ENCODE measurements around the gene OR2L13. TPM values are rescaled to one million over a fixed set of nuclear protein-coding genes. Genes with fewer than 3 reads are reported as not detected.
"Not testable (repeated sequence)": the region's sequence is repeated elsewhere in the genome, so short reads cannot be mapped to it uniquely, and the experiment has no call there.

The OR2L13 gene
- total RNA-seq, 4 donors from 2014 or later = not detected

DNA sequence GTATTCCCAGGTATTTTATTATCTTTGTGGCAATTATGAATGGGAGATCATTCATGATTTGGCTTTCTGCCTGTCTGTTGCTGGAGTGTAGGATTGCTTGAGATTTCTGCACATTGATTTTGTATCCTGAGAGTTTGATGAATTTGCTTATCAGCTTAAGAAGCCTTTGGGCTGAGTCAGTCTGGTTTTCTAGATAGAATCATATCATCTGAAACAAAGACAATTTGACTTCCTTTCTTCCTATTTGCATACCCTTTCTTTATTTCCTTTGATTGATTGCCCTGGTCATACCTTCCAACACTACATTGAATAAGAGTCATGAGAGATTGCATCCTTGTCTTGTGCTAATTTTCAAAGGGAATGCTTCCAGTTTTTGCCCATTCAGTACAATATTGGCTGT lies 40.3 kb upstream of the OR2L13 start:
- no peak overlapping the region for H3K27ac ChIP-seq (replicated peaks in 1 of 4)
- intact Hi-C loops (cut with DNase I) = no loop called here
- DNase-seq (ENCODE audit: extremely low spot score) = no peak
- peaks cover 0 to 7% (median 3%) of the 10 kb centered on the region in 4 donors for H3K9me3 ChIP-seq
- H3K4me1 ChIP-seq = no peaks in the 10 kb centered on the region
- no peak overlapping the region for H3K4me3 ChIP-seq
- no peaks in the 10 kb centered on the region for H3K27me3 ChIP-seq
- TF ChIP-seq POLR2A (IDR thresholded peaks at IDR 0.05; ENCODE audit: low read depth) (no peak), EP300 (IDR thresholded peaks at IDR 0.05) (no peak), POLR2AphosphoS5 (IDR thresholded peaks at IDR 0.05) (no peak)
- TF ChIP-seq, protein P1, sequence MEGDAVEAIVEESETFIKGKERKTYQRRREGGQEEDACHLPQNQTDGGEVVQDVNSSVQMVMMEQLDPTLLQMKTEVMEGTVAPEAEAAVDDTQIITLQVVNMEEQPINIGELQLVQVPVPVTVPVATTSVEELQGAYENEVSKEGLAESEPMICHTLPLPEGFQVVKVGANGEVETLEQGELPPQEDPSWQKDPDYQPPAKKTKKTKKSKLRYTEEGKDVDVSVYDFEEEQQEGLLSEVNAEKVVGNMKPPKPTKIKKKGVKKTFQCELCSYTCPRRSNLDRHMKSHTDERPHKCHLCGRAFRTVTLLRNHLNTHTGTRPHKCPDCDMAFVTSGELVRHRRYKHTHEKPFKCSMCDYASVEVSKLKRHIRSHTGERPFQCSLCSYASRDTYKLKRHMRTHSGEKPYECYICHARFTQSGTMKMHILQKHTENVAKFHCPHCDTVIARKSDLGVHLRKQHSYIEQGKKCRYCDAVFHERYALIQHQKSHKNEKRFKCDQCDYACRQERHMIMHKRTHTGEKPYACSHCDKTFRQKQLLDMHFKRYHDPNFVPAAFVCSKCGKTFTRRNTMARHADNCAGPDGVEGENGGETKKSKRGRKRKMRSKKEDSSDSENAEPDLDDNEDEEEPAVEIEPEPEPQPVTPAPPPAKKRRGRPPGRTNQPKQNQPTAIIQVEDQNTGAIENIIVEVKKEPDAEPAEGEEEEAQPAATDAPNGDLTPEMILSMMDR (IDR thresholded peaks at IDR 0.05) = no peak
- no peaks in the 10 kb centered on the region for H3K36me3 ChIP-seq

DNA sequence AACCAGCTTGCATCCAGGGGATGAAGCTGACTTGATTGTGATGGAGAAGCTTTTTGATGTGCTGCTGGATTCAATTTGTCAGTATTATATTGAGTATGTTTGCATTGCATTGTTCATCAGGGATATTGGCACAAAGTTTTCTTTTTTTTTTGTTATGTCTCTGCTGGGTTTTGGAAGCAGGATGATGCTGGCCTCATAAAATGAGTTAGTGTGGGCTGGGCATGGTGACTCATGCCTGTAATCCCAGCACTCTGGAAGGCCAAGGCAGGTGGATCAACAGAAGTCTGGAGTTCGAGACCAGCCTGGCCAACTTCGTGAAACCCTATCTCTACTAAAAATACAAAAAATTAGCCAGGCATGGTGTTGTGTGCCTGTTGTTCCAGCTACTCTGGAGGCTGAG lies 39.7 kb upstream of the OR2L13 start:
- no peak overlapping the region for H3K27ac ChIP-seq (replicated peaks in 1 of 4)
- no peak for TF ChIP-seq POLR2AphosphoS5 (IDR thresholded peaks at IDR 0.05)
- no peak for TF ChIP-seq POLR2A (IDR thresholded peaks at IDR 0.05; ENCODE audit: low read depth)
- TF ChIP-seq, protein P1 (IDR thresholded peaks at IDR 0.05) = no peak
- TF ChIP-seq EP300 (IDR thresholded peaks at IDR 0.05) = no peak
- H3K4me1 ChIP-seq = no peaks in the 10 kb centered on the region
- H3K27me3 ChIP-seq = no peaks in the 10 kb centered on the region
- DNase-seq (ENCODE audit: extremely low spot score) = no peak
- 65% methylated on average over 2 of the region's 2 CpGs for WGBS
- peaks cover 0 to 7% (median 3%) of the 10 kb centered on the region in 4 donors for H3K9me3 ChIP-seq
- intact Hi-C loops (cut with DNase I) = no loop called here
- H3K36me3 ChIP-seq = no peaks in the 10 kb centered on the region
- H3K4me3 ChIP-seq = no peak overlapping the region

DNA sequence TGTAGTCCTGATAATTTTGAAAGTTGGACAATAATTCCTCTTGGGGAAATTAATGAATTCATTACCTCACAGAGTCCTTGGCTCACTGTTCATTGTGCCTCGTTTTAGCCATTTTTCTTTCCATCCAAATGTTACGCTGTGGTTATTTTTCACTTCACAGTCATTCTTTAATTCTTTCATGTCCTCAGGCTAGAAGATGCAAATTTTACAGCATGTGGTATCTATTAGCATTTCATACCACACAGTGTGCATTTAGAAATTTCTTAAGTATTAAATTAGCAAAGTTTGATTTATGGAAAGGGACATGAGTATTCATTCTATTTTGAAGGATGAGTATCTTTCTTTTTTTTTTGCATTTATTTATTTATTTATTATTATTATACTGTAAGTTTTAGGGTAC lies 29.9 kb upstream of the OR2L13 start:
- H3K27ac ChIP-seq (replicated peaks in 1 of 4) = no peak overlapping the region
- intact Hi-C loops (cut with DNase I) = no loop called here
- WGBS = 76% methylated on average over 2 of the region's 2 CpGs
- H3K36me3 ChIP-seq = no peaks in the 10 kb centered on the region
- H3K4me3 ChIP-seq = no peak overlapping the region
- TF ChIP-seq POLR2AphosphoS5 (IDR thresholded peaks at IDR 0.05) (no peak), EP300 (IDR thresholded peaks at IDR 0.05) (no peak), POLR2A (IDR thresholded peaks at IDR 0.05; ENCODE audit: low read depth) (no peak)
- TF ChIP-seq, protein P1 (IDR thresholded peaks at IDR 0.05) = no peak
- no peaks in the 10 kb centered on the region for H3K9me3 ChIP-seq
- H3K4me1 ChIP-seq = no peaks in the 10 kb centered on the region
- DNase-seq (ENCODE audit: extremely low spot score) = no peak
- no peaks in the 10 kb centered on the region for H3K27me3 ChIP-seq

DNA sequence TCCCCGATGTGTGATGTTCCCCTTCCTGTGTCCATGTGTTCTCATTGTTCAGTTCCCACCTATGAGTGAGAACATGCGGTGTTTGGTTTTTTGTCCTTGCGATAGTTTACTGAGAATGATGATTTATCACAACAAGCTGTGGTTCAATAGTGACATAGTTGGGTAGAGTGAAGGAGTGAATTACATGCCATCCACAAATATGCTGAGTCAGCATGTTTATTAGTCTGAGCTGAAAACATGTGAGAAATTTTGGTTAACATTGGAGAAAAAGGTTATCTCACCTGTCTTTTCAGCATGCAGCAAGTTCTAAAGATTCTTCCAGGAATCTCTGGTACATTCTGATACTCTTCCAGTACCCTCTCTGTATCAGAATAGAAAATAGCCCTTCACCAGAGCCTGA lies 29.4 kb upstream of the OR2L13 start:
- H3K36me3 ChIP-seq = no peaks in the 10 kb centered on the region
- no peaks in the 10 kb centered on the region for H3K4me1 ChIP-seq
- no peaks in the 10 kb centered on the region for H3K27me3 ChIP-seq
- no peak overlapping the region for H3K27ac ChIP-seq (replicated peaks in 1 of 4)
- DNase-seq (ENCODE audit: extremely low spot score) = no peak
- no peak for TF ChIP-seq EP300 (IDR thresholded peaks at IDR 0.05)
- TF ChIP-seq POLR2A (IDR thresholded peaks at IDR 0.05; ENCODE audit: low read depth) = no peak
- no peak for TF ChIP-seq POLR2AphosphoS5 (IDR thresholded peaks at IDR 0.05)
- TF ChIP-seq, protein P1 (IDR thresholded peaks at IDR 0.05) = no peak
- H3K9me3 ChIP-seq = no peaks in the 10 kb centered on the region
- 89% methylated on average over 3 of the region's 3 CpGs for WGBS
- intact Hi-C loops (cut with DNase I) = no loop called here
- no peak overlapping the region for H3K4me3 ChIP-seq

DNA sequence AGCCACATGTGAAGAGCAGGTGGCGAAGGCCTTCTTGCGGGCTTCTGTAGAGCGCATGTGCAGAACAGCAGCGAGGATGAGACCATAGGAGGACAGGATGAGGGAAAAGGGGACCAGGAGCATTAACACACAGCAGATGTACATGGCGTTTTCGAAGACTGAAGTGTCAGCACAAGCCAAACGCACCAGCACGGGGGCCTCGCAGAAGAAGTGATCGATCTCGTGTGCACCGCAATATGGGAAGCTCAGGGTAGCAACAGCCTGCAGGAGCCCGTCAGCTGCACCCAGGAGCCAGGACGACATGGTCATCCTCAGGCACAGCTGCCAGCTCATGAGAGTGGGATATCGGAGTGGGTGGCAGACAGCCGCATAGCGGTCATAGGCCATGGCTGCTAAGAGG lies 11.1 kb upstream of the OR2L13 start:
- intact Hi-C loops (cut with DNase I); H3K27me3 ChIP-seq; H3K4me1 ChIP-seq; H3K36me3 ChIP-seq; H3K4me3 ChIP-seq; H3K27ac ChIP-seq (replicated peaks in 1 of 4); H3K9me3 ChIP-seq; DNase-seq (ENCODE audit: extremely low spot score): not testable (repeated sequence)
- WGBS = no CpG with 5 or more reads among the region's 17 CpGs

Data from esophagus muscularis mucosa (tissue), 4 donors.